ENCODE results near the gene ZER1. TPM values are rescaled to one million over a fixed set of nuclear protein-coding genes. Genes with fewer than 3 reads are reported as not detected.
"Not testable (repeated sequence)": the region's sequence is repeated elsewhere in the genome, so short reads cannot be mapped to it uniquely, and the experiment has no call there.

The ZER1 gene
- total RNA-seq, 1 donor from 2014 or later: 24.2 TPM

DNA sequence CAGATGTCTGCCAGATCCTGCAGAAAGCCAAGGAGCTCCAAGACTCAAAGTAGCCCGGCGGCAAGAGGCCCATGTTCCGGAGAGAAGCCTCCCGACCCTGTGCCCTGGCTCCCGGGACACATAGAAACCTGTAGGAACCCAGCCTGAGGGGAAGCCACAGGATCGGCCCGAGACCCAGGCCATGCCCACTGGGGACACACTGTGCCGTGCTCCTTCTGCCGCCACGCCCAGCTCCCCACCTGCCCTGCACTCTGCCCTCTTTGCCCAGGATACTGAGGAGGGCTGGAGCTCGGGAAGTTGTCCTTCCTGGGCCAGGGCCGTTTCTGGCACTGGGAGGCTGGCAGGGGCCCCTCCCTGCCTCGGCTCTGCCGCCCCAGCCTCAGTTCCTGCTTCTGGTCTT, 36.1 kb upstream of the ZER1 start:
- H3K36me3 ChIP-seq (ENCODE audit: control insufficient read depth, insufficient read depth, low read length): peaks cover 3% of the 10 kb centered on the region
- H3K27me3 ChIP-seq (ENCODE audit: control insufficient read depth, insufficient read depth, low read length): no peaks in the 10 kb centered on the region
- TF ChIP-seq, protein P1, sequence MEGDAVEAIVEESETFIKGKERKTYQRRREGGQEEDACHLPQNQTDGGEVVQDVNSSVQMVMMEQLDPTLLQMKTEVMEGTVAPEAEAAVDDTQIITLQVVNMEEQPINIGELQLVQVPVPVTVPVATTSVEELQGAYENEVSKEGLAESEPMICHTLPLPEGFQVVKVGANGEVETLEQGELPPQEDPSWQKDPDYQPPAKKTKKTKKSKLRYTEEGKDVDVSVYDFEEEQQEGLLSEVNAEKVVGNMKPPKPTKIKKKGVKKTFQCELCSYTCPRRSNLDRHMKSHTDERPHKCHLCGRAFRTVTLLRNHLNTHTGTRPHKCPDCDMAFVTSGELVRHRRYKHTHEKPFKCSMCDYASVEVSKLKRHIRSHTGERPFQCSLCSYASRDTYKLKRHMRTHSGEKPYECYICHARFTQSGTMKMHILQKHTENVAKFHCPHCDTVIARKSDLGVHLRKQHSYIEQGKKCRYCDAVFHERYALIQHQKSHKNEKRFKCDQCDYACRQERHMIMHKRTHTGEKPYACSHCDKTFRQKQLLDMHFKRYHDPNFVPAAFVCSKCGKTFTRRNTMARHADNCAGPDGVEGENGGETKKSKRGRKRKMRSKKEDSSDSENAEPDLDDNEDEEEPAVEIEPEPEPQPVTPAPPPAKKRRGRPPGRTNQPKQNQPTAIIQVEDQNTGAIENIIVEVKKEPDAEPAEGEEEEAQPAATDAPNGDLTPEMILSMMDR (IDR thresholded peaks at IDR 0.05; ENCODE audit: insufficient read depth, low read length, poor library complexity, severe bottlenecking): no peak
- DNase-seq (ENCODE audit: low read depth): no peak
- no peak overlapping the region for H3K4me3 ChIP-seq (ENCODE audit: low read depth, low read length)

DNA sequence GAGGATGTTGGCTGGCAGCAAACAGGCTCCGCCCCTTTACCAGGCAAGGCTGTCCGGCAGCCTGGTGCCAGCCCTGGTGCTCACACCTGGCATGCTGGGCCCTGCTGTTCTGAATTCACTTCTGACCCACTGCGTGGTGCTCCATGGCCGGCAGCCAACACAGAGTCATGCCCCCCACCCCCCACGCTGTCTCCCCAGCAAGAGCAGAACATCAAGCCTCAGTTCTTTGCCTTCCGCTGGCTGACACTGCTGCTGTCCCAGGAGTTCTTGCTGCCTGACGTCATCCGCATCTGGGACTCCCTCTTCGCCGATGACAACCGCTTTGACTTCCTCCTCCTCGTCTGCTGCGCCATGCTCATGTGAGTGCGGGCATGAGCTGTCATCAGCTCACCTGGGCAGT, 33.9 kb upstream of the ZER1 start:
- Histone ChIP-seq H3K27me3 (ENCODE audit: control insufficient read depth, insufficient read depth, low read length) (no peaks in the 10 kb centered on the region), H3K36me3 (ENCODE audit: control insufficient read depth, insufficient read depth, low read length) (peaks cover 3% of the 10 kb centered on the region)

DNA sequence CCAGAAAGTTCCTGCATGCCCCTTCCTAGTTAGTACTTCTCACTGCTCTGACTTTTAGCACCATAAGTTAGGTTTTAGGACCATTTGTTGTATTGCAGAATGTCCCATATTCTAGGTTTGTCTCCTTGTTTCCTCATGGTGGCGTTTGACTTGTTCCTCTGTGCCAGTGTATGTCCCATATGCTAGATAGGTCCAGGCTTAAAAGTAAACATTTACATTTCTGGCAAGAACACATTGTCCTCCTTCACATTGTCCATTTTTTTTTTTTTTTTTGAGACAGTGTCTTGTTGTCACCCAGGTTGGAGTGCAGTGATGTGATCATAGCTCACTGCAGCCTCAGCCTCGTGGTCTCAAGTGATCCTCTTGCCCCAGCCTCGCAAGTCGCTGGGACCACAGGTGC, 30.8 kb upstream of the ZER1 start:
- no peaks in the 10 kb centered on the region for H3K27me3 ChIP-seq (ENCODE audit: control insufficient read depth, insufficient read depth, low read length)
- no peak for DNase-seq (ENCODE audit: low read depth)
- no peak overlapping the region for H3K4me3 ChIP-seq (ENCODE audit: low read depth, low read length)
- peaks cover 5% of the 10 kb centered on the region for H3K36me3 ChIP-seq (ENCODE audit: control insufficient read depth, insufficient read depth, low read length)
- TF ChIP-seq, protein P1 (IDR thresholded peaks at IDR 0.05; ENCODE audit: insufficient read depth, low read length, poor library complexity, severe bottlenecking): no peak

More for the DNA sequence above, 33.9 kb upstream of the ZER1 start:
- no peak overlapping the region for H3K4me3 ChIP-seq (ENCODE audit: low read depth, low read length)
- TF ChIP-seq, protein P1 (IDR thresholded peaks at IDR 0.05; ENCODE audit: insufficient read depth, low read length, poor library complexity, severe bottlenecking): no peak
- no peak for DNase-seq (ENCODE audit: low read depth)

DNA sequence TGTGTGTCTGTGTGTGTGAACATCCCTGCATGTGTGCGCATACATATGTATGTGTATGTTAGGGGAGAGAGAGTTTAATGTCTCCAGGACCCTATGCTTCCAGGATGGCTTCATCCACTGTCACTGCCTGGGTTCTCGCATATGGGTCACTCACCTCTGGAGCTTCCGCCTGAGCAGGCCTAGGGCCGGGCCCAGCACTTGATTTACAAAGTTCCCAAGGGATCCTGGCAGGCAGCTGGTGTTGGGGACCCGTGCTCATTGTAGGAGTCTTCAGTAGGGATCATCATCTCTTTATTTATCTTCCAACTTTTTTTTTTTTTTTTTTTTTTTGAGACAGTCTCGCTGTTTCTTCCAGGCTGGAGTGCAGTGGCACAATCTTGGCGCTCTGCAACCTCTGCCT, 28.3 kb upstream of the ZER1 start:
- Histone ChIP-seq H3K4me3 (ENCODE audit: low read depth, low read length) (no peak overlapping the region), H3K36me3 (ENCODE audit: control insufficient read depth, insufficient read depth, low read length) (peaks cover 4% of the 10 kb centered on the region), H3K27me3 (ENCODE audit: control insufficient read depth, insufficient read depth, low read length) (no peaks in the 10 kb centered on the region)
- TF ChIP-seq, protein P1 (IDR thresholded peaks at IDR 0.05; ENCODE audit: insufficient read depth, low read length, poor library complexity, severe bottlenecking): no peak
- no peak for DNase-seq (ENCODE audit: low read depth)

DNA sequence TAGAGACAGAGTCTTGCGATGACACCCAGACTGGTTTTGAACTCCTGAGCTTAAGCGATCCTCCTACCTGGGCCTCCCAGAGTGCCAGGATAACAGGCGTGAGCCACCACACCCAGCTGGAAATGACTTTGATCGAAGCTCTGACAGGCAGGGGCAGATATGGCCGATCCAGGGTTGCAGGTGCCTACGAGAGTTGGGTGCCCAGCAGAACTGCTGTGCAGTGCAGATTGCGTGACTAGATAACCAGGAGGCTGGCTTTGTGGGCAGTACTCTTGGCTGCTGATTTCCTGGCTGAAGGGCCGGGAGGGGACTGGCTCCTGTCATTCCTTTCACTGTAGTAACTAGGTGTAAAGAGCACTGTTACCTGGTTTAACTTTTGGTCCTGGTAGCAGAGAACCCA, 27.2 kb upstream of the ZER1 start:
- Histone ChIP-seq H3K36me3 (ENCODE audit: control insufficient read depth, insufficient read depth, low read length) (peaks cover 4% of the 10 kb centered on the region), H3K4me3 (ENCODE audit: low read depth, low read length) (no peak overlapping the region), H3K27me3 (ENCODE audit: control insufficient read depth, insufficient read depth, low read length) (no peaks in the 10 kb centered on the region)
- TF ChIP-seq, protein P1 (IDR thresholded peaks at IDR 0.05; ENCODE audit: insufficient read depth, low read length, poor library complexity, severe bottlenecking): no peak
- no peak for DNase-seq (ENCODE audit: low read depth)

DNA sequence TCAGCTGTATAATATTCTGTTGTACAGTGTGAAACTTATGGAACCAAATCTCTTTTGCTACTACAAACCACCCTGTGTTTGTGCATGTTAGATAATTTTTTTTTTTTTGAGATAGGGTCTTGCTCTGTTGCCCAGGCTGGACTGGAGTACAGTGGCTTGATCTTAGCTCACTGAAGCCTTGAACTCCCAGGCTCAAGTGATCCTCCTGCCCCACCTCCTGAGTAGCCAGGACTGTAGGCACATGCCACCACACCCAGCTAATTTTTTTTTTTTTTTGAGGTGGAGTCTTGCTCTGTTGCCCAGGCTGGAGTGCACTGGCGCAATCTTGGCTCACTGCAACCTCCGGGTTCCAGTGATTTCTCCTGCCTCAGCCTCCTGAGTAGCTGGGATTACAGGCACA, 23.2 kb upstream of the ZER1 start:
- DNase-seq (ENCODE audit: low read depth); H3K4me3 ChIP-seq (ENCODE audit: low read depth, low read length); H3K36me3 ChIP-seq (ENCODE audit: control insufficient read depth, insufficient read depth, low read length); H3K27me3 ChIP-seq (ENCODE audit: control insufficient read depth, insufficient read depth, low read length): not testable (repeated sequence)
